H1 (cell line): Measurements from ENCODE around the gene GRHL3. TPM values are rescaled to one million over a fixed set of nuclear protein-coding genes. Genes with fewer than 3 reads are reported as not detected.

ENCODE experiments used
- CTCF ChIA-PET: fragments of 300-600 bp; sonication (Branson Sonifier 250); formaldehyde crosslinking; loops from one replicate; lab custom pipeline; 2021; ENCODE audit not compliant: partially characterized antibody; lab: Charles Lee
- POLR2A ChIA-PET: fragments of 300-600 bp; sonication (Branson Sonifier 250); formaldehyde crosslinking; loops from one replicate; lab custom pipeline; 2021; ENCODE audit warnings: inconsistent platforms; ENCODE audit not compliant: partially characterized antibody; lab: Charles Lee
- DNase-seq, 2 experiments: peaks; one replicate each; pipeline versions ENCODE4 v3.0.0 to v3.0.0-alpha.2; 2010 to 2022; ENCODE audit warnings: low spot score in 2 of 2, low read depth in 1 of 2, mixed read lengths in 1 of 2
- FAIRE-seq: peaks from 2 replicates; lab custom pipeline; 2011; peaks lifted over from hg19 to GRCh38; lab: Jason Lieb, UNC
- H2AFZ ChIP-seq: 2 replicates; pipeline ENCODE4 v1.8.1; 2012; ENCODE audit warnings: low read length, inconsistent platforms
- H2AK5ac ChIP-seq: 2 replicates; pipeline ENCODE4 v1.6.1; 2013; ENCODE audit warnings: low read depth, low read length
- H2BK120ac ChIP-seq: replicated peaks from 2 replicates; pipeline ENCODE3; 2013; ENCODE audit warnings: low read depth, low read length, inconsistent platforms
- H2BK12ac ChIP-seq: 2 replicates; pipeline ENCODE4 v1.6.1; 2013; ENCODE audit warnings: low read depth, low read length
- H2BK15ac ChIP-seq: 2 replicates; pipeline ENCODE4 v1.6.1; 2013; ENCODE audit warnings: low read length
- H2BK20ac ChIP-seq: 2 replicates; pipeline ENCODE4 v1.6.1; 2013; ENCODE audit warnings: low read length
- H2BK5ac ChIP-seq: 2 replicates; pipeline ENCODE4 v1.6.1; 2013; ENCODE audit warnings: low read depth, low read length
- H3K14ac ChIP-seq: 2 replicates; pipeline ENCODE4 v1.6.1; 2013; ENCODE audit warnings: inconsistent platforms; ENCODE audit not compliant: insufficient read length
- H3K18ac ChIP-seq: 2 replicates; pipeline ENCODE4 v1.6.1; 2013; ENCODE audit warnings: low read length; ENCODE audit errors: extremely low read depth
- H3K23ac ChIP-seq: 2 replicates; pipeline ENCODE4 v1.6.1; 2013; ENCODE audit warnings: inconsistent platforms; ENCODE audit not compliant: insufficient read length
- H3K23me2 ChIP-seq: 2 replicates; pipeline ENCODE4 v1.6.1; 2013; ENCODE audit warnings: low read depth, low read length
- H3K27ac ChIP-seq: 2 replicates; pipeline ENCODE4 v1.6.1; 2011; ENCODE audit warnings: low read depth, low read length, inconsistent platforms
- H3K27me3 ChIP-seq, 4 experiments: replicated peaks in 1 of 4; 1 replicate in 1 of 4; 2 replicates in 3 of 4; pipeline versions ENCODE4 v1.6.1 to v1.8.1; 2011 to 2013; ENCODE audit warnings: low read length in 3 of 4, mild to moderate bottlenecking in 3 of 4, inconsistent platforms in 2 of 4, mixed read lengths in 2 of 4, moderate library complexity in 1 of 4; ENCODE audit not compliant: control insufficient read depth in 3 of 4, insufficient read depth in 3 of 4; ENCODE audit errors: extremely low read depth in 1 of 4
- H3K36me3 ChIP-seq, 4 experiments: 2 replicates each; pipeline versions ENCODE4 v1.6.1 to v1.8.1; 2011 to 2013; ENCODE audit warnings: mild to moderate bottlenecking in 4 of 4, low read length in 3 of 4, moderate library complexity in 2 of 4, control low read depth in 1 of 4, inconsistent platforms in 1 of 4; ENCODE audit not compliant: insufficient read depth in 4 of 4, control insufficient read depth in 2 of 4
- H3K4ac ChIP-seq: replicated peaks from 2 replicates; pipeline ENCODE3; 2013; ENCODE audit warnings: low read length, low read depth, mixed read lengths, inconsistent platforms; ENCODE audit not compliant: insufficient read length
- H3K4me1 ChIP-seq, 4 experiments: replicated peaks in 1 of 4; 1 replicate in 1 of 4; 2 replicates in 3 of 4; pipeline versions ENCODE4 v1.6.1 to v1.8.1; 2011 to 2013; ENCODE audit warnings: low read length in 3 of 4, inconsistent platforms in 2 of 4, mixed read lengths in 1 of 4; ENCODE audit not compliant: insufficient read depth in 4 of 4, control insufficient read depth in 3 of 4
- H3K4me2 ChIP-seq, 2 experiments: 2 replicates each; pipeline versions ENCODE4 v1.6.1 to v1.8.1; 2011 to 2013; ENCODE audit warnings: low read depth in 2 of 2, low read length in 2 of 2, control low read depth in 1 of 2, inconsistent platforms in 1 of 2, mild to moderate bottlenecking in 1 of 2; ENCODE audit not compliant: insufficient read depth in 1 of 2
- H3K4me3 ChIP-seq, 4 experiments: fragments of 200-600, 300-600 bp in 1 of 4; sonication (generic), shearing (Covaris generic), sonication (Bioruptor Twin) in 1 of 4; 2 replicates each; pipeline versions ENCODE4 v1.5.1 to v1.8.1; 2011 to 2016; ENCODE audit warnings: low read length in 4 of 4, low read depth in 3 of 4, control low read depth in 2 of 4, inconsistent platforms in 2 of 4, mild to moderate bottlenecking in 2 of 4, mixed read lengths in 1 of 4, moderate library complexity in 1 of 4; ENCODE audit not compliant: insufficient read depth in 2 of 4; ENCODE audit errors: extremely low read depth in 1 of 4
- H3K56ac ChIP-seq: replicated peaks from 2 replicates; pipeline ENCODE3; 2013; ENCODE audit warnings: low read depth, mild to moderate bottlenecking, mixed read lengths, low read length, inconsistent platforms; ENCODE audit not compliant: insufficient read length
- H3K79me1 ChIP-seq: 2 replicates; pipeline ENCODE4 v1.6.1; 2013; ENCODE audit warnings: low read depth, low read length, control low read depth
- H3K79me2 ChIP-seq, 2 experiments: 2 replicates each; pipeline versions ENCODE4 v1.6.1 to v1.8.1; 2012 to 2013; ENCODE audit warnings: low read length in 2 of 2, mild to moderate bottlenecking in 2 of 2, inconsistent platforms in 1 of 2; ENCODE audit not compliant: insufficient read depth in 2 of 2, control insufficient read depth in 1 of 2
- H3K9ac ChIP-seq, 4 experiments: replicated peaks in 1 of 4; 1 replicate in 1 of 4; 2 replicates in 3 of 4; pipeline versions ENCODE4 v1.6.1 to v1.8.1; 2011 to 2013; ENCODE audit warnings: low read depth in 3 of 4, low read length in 3 of 4, control low read depth in 2 of 4, mild to moderate bottlenecking in 2 of 4, moderate library complexity in 2 of 4, inconsistent platforms in 1 of 4; ENCODE audit errors: extremely low read depth in 1 of 4
- H3K9me3 ChIP-seq, 2 experiments: 2 replicates each; pipeline versions ENCODE4 v1.6.1 to v1.8.1; 2012 to 2013; ENCODE audit warnings: mild to moderate bottlenecking in 2 of 2, moderate library complexity in 2 of 2, control low read depth in 1 of 2, inconsistent platforms in 1 of 2, low read depth in 1 of 2, low read length in 1 of 2, mixed read lengths in 1 of 2; ENCODE audit not compliant: insufficient read depth in 2 of 2
- H4K20me1 ChIP-seq, 2 experiments: replicated peaks in 1 of 2; 2 replicates each; pipeline versions ENCODE3 to v1.8.1; 2011 to 2013; ENCODE audit warnings: inconsistent platforms in 2 of 2, low read length in 2 of 2, mild to moderate bottlenecking in 1 of 2; ENCODE audit not compliant: insufficient read depth in 2 of 2, control insufficient read depth in 1 of 2
- H4K5ac ChIP-seq: 2 replicates; pipeline ENCODE4 v1.6.1; 2013; ENCODE audit warnings: low read length, low read depth, mixed read lengths, inconsistent platforms; ENCODE audit not compliant: insufficient read length
- H4K8ac ChIP-seq: 2 replicates; pipeline ENCODE4 v1.8.0; 2013; ENCODE audit warnings: mild to moderate bottlenecking, moderate library complexity, low read length, inconsistent platforms; ENCODE audit not compliant: insufficient read depth; ENCODE audit errors: extremely low read depth
- H4K91ac ChIP-seq: replicated peaks from 2 replicates; pipeline ENCODE3; 2013; ENCODE audit warnings: low read length, mixed read lengths, inconsistent platforms; ENCODE audit not compliant: insufficient read length
- CBX8 ChIP-seq: fragments of 300-800, 300-1000 bp; sonication (generic); IDR thresholded peaks from 2 replicates; pipeline ENCODE4 v1.7.1; 2016; ENCODE audit warnings: low read depth, low read length, borderline replicate concordance
- HDAC6 ChIP-seq: IDR thresholded peaks from one replicate; pipeline ENCODE4 v1.7.1; 2012; ENCODE audit warnings: low read depth, mild to moderate bottlenecking, inconsistent platforms, low read length, moderate library complexity
- SP4 ChIP-seq: IDR thresholded peaks from 2 replicates; pipeline ENCODE4 v1.6.1; 2012; ENCODE audit warnings: low read length, inconsistent platforms
- SUZ12 ChIP-seq: fragments of 200-600 bp; sonication (generic); IDR thresholded peaks from 2 replicates; pipeline ENCODE4 v1.6.1; 2012; ENCODE audit warnings: mild to moderate bottlenecking, inconsistent platforms, low read length, moderate library complexity, mixed read lengths
- YY1 ChIP-seq: IDR thresholded peaks from 2 replicates; pipeline ENCODE4 v1.6.1; 2011; ENCODE audit warnings: low read depth, mild to moderate bottlenecking, low read length
- WGBS, 2 experiments: shearing (Covaris generic) in 1 of 2; methylation state at CpG; one replicate each; pipeline versions ENCODE4 v1.1.6 to v1.1.7; 2013 to 2015; ENCODE audit warnings: low lambda C conversion rate in 2 of 2, mixed read lengths in 2 of 2, inconsistent platforms in 1 of 2, low coverage in 1 of 2, missing lambda C conversion rate in 1 of 2; ENCODE audit not compliant: insufficient replicate concordance in 2 of 2, insufficient coverage in 1 of 2, insufficient read length in 1 of 2; ENCODE audit errors: extremely low coverage in 1 of 2, missing lambda C conversion rate in 1 of 2; 5-methylcytosine and 5-hydroxymethylcytosine counted together
- polyA plus RNA-seq, 7 experiments: library from polyadenylated mRNA; depleted of rRNA in 3 of 7; stranded (reverse) in 5 of 7; unstranded in 2 of 7; fragments of >200 nt in 5 of 7; fragments of 200-250 nt in 2 of 7; gene quantifications; 1 replicate in 5 of 7; 2 replicates in 1 of 7; 4 replicates in 1 of 7; pipeline versions ENCODE4 v1.2.1 to v1.2.3, GENCODE V29; 2011 to 2013; ENCODE audit warnings: missing spikeins in 2 of 7, mixed read lengths in 2 of 7
- total RNA-seq: library from RNA; stranded (reverse); fragmentation: NEBNext Ultra II Directional; extraction: Animal tissue kit (Norgen Biotek cat#: 25700); gene quantifications from 2 replicates; pipeline ENCODE4 v1.2.1, GENCODE V29; 2021

The GRHL3 gene
- total and polyA plus RNA-seq, 2 of the 8 experiments (the other 6 are each of a cell fraction or from before 2014, with no cell fraction given): 0.80 to 1.8 TPM

DNA sequence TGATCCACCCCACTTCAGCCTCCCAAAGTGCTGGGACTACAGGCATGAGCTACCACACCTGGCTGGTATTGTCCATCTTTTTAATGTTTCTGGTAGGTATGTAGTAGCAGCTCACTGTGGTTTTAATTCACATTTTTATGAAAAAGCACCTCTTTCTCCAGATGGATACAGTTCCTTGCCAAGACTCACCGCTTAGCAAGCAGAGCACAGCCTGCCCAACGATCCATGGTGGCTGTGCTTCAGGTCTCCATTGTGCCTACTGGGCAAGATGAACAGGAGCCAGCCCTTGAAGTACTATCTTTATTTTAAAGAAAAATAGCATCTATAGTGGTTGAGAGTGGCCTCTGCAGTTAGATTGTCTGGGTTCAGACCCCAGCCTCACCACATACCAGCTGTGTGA lies 37.6 kb upstream of the GRHL3 start:
- DNase-seq (no peak), FAIRE-seq (no peak)
- Histone ChIP-seq H2AFZ (no peak overlapping the region), H4K5ac (no peak overlapping the region), H4K91ac (no peak overlapping the region), H2BK15ac (no peak overlapping the region), H3K56ac (no peak overlapping the region), H3K4me1 (peaks cover 3 to 8% (median 6%) of the 10 kb centered on the region in 4 experiments; a peak in 6 of 7 replicates), H3K36me3 (no peaks in the 10 kb centered on the region), H3K4me2 (no peak overlapping the region), H3K23me2 (no peaks in the 10 kb centered on the region; the same call in 1 of the 2 replicates), H3K27me3 (0 out of 7 replicates have a peak, but pooled peaks cover 0 to 3% (median 0%) of the 10 kb centered on the region in 4 experiments), H2BK5ac (no peak overlapping the region), H2BK12ac (no peak overlapping the region), H3K4ac (no peak overlapping the region), H3K23ac (no peak overlapping the region), H3K18ac (no peak overlapping the region), H2BK120ac (no peak overlapping the region), H3K79me1 (no peaks in the 10 kb centered on the region), H4K20me1 (no peaks in the 10 kb centered on the region), H4K8ac (no peak overlapping the region), H3K9ac (no peak overlapping the region), H3K4me3 (no peak overlapping the region), H3K9me3 (no peaks in the 10 kb centered on the region), H3K79me2 (no peaks in the 10 kb centered on the region), H2AK5ac (no peak overlapping the region), H2BK20ac (no peak overlapping the region), H3K14ac (no peak overlapping the region), H3K27ac (no peak overlapping the region)
- ChIA-PET POLR2A (no interaction called here), CTCF (interaction anchor here (0.8 to 1.6 kb wide), 4 partner anchors 28 to 111 kb away, joined by 3 to 4 read pairs (median 4); no protein-coding TSS in a partner anchor)
- TF ChIP-seq CBX8 (no peak), YY1 (no peak), SP4 (no peak), SUZ12 (no peak), HDAC6 (no peak)
- 98% methylated on average over 2 of the region's 2 CpGs; no CpG with 5 or more reads in 1 of the 2 experiments for WGBS, 2 experiments
